Adrenal gland (tissue), 12 donors: Measurements from ENCODE around the gene DOCK6. TPM values are rescaled to one million over a fixed set of nuclear protein-coding genes. Genes with fewer than 3 reads are reported as not detected.
"Not testable (repeated sequence)": the region's sequence is repeated elsewhere in the genome, so short reads cannot be mapped to it uniquely, and the experiment has no call there.

Experiments used
- DNase-seq, 7 donors: peaks; one replicate each; pipeline ENCODE4 v3.0.0-alpha.2; 2019 to 2020
- H3K27ac ChIP-seq, 5 donors: fragments of 200-600 bp; sonication (generic) in 4 of 5; 1 replicate in 3 of 5; 2 replicates in 2 of 5; pipeline versions ENCODE4 v1.5.1 to v1.8.0; 2016 to 2020; ENCODE audit warnings: mild to moderate bottlenecking in 1 of 5
- H3K27me3 ChIP-seq: fragments of 200-600 bp; 2 replicates; pipeline ENCODE4 v1.8.0; 2021
- H3K36me3 ChIP-seq, 2 donors: fragments of 200-600 bp; replicated peaks in 1 of 2; 1 replicate in 1 of 2; 2 replicates in 1 of 2; pipeline versions ENCODE4 v1.5.1 to v1.8.0; 2018 to 2022
- H3K4me1 ChIP-seq, 2 donors: fragments of 200-600 bp; replicated peaks in 1 of 2; 1 replicate in 1 of 2; 2 replicates in 1 of 2; pipeline versions ENCODE4 v1.5.1 to v1.8.0; 2018 to 2021
- H3K4me3 ChIP-seq, 4 donors: fragments of 200-600 bp; sonication (generic) in 3 of 4; one replicate each; pipeline ENCODE4 v1.5.1; 2016 to 2018
- H3K9me3 ChIP-seq, 3 donors: fragments of 200-600 bp; sonication (generic) in 1 of 3; replicated peaks in 1 of 3; 1 replicate in 2 of 3; 2 replicates in 1 of 3; pipeline versions ENCODE4 v1.5.1 to v1.8.0; 2016 to 2021
- CTCF ChIP-seq, 6 experiments: fragments of 450-650 bp in 4 of 6; fragments of 200-600 bp in 2 of 6; sonication (generic) in 1 of 6; IDR thresholded peaks; 1 replicate in 5 of 6; 2 replicates in 1 of 6; pipeline versions ENCODE4 v1.5.1 to v1.8.0; 2016 to 2021; ENCODE audit warnings: antibody characterized with exemption in 6 of 6, mild to moderate bottlenecking in 2 of 6, moderate library complexity in 1 of 6
- POLR2A ChIP-seq, 2 donors: fragments of 450-650 bp; IDR thresholded peaks; one replicate each; pipeline ENCODE4 v1.6.1; 2017; ENCODE audit warnings: antibody characterized with exemption in 2 of 2, mild to moderate bottlenecking in 2 of 2, moderate library complexity in 1 of 2
- WGBS, 4 donors: extraction: QIAGEN DNeasy Blood & Tissue Kit in 2 of 4; methylation state at CpG; one replicate each; pipeline versions ENCODE4 v1.1.5 to v1.1.7; 2013 to 2017; 5-methylcytosine and 5-hydroxymethylcytosine counted together
- intact Hi-C, 2 donors: fragments of 100-400 bp; cut with DNase I; formaldehyde crosslinking; loops; one replicate each; pipeline versions ENCODE4 v1.14.1 to v1.15.0; 2022 to 2023
- polyA plus RNA-seq, 3 donors: library from polyadenylated mRNA; stranded (reverse); fragments of 200-250 nt in 2 of 3; fragments of 350-450 nt in 1 of 3; fragmentation: Illumina TruSeq in 1 of 3; extraction: RNeasy Lipid Tissue Mini Kit (QIAGEN cat#74804) in 1 of 3; gene quantifications; one replicate each; pipeline ENCODE4 v1.2.3, GENCODE V29; 2013 to 2014
- total RNA-seq, 9 donors: library from RNA; depleted of rRNA in 4 of 9; stranded (reverse); fragments of >200 nt in 4 of 9; fragments of 120-200 nt in 1 of 9; fragmentation: NEBNext Ultra II Directional in 1 of 9; extraction: Animal tissue kit (Norgen Biotek cat#: 25700) in 1 of 9; gene quantifications; one replicate each; pipeline versions ENCODE4 v1.1.0 to v1.2.4, GENCODE V29; 2013 to 2023
- donor health status: healthy with polysubstance abuse.
- donor health status: Bipolar disorder and iron deficiency.
- donor health status: DM: yes; HTN: yes; CAD: no.
- donor health status: DM: no; HTN: no; CAD: no.
- donor health status: DM: no; HTN: no; CAD: no.
- donor health status: DM: yes; HTN: yes; CAD: no.

The DOCK6 gene
- total and polyA plus RNA-seq, 12 donors = 4.5 to 152 (median 38.3) TPM

DNA sequence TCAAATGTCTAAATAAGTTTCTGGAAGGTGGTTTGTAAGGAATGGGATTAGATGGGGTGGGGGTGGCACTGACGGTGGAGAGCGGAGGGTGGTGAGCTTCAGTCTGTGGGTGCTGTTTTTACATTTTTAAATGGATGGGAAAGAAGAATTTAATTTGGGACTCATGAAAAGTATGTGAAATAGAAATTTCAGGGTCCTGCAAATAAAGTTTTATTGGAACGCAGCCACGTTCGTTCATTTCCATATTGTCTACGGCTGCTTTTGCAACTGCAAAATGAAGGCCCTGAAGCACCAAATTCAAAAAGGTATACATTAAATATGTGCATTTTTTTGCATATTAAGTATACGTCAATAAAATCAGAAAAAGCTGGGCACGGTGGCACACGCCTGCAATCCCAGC lies 74.9 kb downstream of the DOCK6 start:
- Histone ChIP-seq H3K9me3 (no peaks in the 10 kb centered on the region), H3K27ac (no peak overlapping the region), H3K36me3 (peaks cover 0 to 30% of the 10 kb centered on the region in 2 donors), H3K4me3 (no peak overlapping the region), H3K27me3 (no peaks in the 10 kb centered on the region), H3K4me1 (peaks cover 8 to 35% of the 10 kb centered on the region in 2 donors)
- TF ChIP-seq POLR2A (IDR thresholded peaks at IDR 0.05) (no peak), CTCF (IDR thresholded peaks at IDR 0.05) (no peak)
- no peak for DNase-seq
- intact Hi-C loops = no loop called here
- 89 to 95% (median 92%) methylated on average over 9 of the region's 9 CpGs for WGBS, 4 donors

GRCh38 chr19:11182994-11183393 lies 79.3 kb downstream of the DOCK6 start:
- WGBS, 4 donors = 84 to 94% (median 89%) methylated on average over 1 of the region's 1 CpG
- no peak for DNase-seq
- no peak overlapping the region for H3K27ac ChIP-seq
- TF ChIP-seq POLR2A (IDR thresholded peaks at IDR 0.05) (no peak), CTCF (IDR thresholded peaks at IDR 0.05) (no peak)
- H3K36me3 ChIP-seq = peaks cover 0 to 22% of the 10 kb centered on the region in 2 donors
- intact Hi-C loops = no loop called here
- no peaks in the 10 kb centered on the region for H3K27me3 ChIP-seq
- H3K9me3 ChIP-seq = no peaks in the 10 kb centered on the region
- no peak overlapping the region for H3K4me3 ChIP-seq
- peaks cover 0 to 20% of the 10 kb centered on the region in 2 donors for H3K4me1 ChIP-seq

GRCh38 chr19:11181488-11181887 lies 80.8 kb downstream of the DOCK6 start:
- intact Hi-C loops = no loop called here
- H3K27ac ChIP-seq = peak overlapping the region in 1 of 5 donors; percentile 36
- no peaks in the 10 kb centered on the region for H3K27me3 ChIP-seq
- H3K4me1 ChIP-seq = peaks cover 0 to 20% of the 10 kb centered on the region in 2 donors
- peaks cover 0 to 32% of the 10 kb centered on the region in 2 donors for H3K36me3 ChIP-seq
- no peak for DNase-seq
- 86 to 95% (median 90%) methylated on average over 4 of the region's 4 CpGs for WGBS, 4 donors
- H3K9me3 ChIP-seq = no peaks in the 10 kb centered on the region
- no peak overlapping the region for H3K4me3 ChIP-seq
- TF ChIP-seq CTCF (IDR thresholded peaks at IDR 0.05) = no peak
- no peak for TF ChIP-seq POLR2A (IDR thresholded peaks at IDR 0.05)

- Histone ChIP-seq H3K4me1 (peaks cover 0 to 20% of the 10 kb centered on the region in 2 donors), H3K36me3 (peaks cover 0 to 37% of the 10 kb centered on the region in 2 donors), H3K27ac (peak overlapping the region in 1 of 5 donors; percentile 50)
- DNase-seq, intact Hi-C loops, H3K27me3 ChIP-seq, H3K9me3 ChIP-seq, H3K4me3 ChIP-seq: not testable (repeated sequence)
- WGBS, 4 donors = 76 to 84% (median 80%) methylated on average over 8 of the region's 8 CpGs
Measured at GRCh38 chr19:11180975-11181374, 81.3 kb downstream of the DOCK6 start.

DNA sequence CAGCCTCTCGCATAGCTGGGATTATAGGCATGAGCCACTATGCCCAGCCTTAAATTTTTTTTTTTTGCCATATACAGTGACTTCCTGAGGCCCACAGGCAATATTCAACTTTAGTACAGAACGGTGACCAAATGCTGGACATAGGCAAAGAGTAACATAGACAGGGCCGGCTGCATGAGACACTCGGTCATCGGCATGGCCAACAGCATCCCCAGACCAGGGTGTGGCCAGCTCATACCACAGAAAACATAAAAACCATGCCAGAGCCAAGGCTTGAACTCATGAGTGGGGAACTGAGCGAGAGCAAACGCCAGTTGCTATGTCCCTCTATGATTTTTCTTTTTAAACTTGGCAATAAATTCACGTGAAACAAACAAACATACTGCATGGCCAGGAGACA lies 82.0 kb downstream of the DOCK6 start:
- 68 to 86% (median 80%) methylated on average over 8 of the region's 8 CpGs for WGBS, 4 donors

More for the DNA sequence above, 82.0 kb downstream of the DOCK6 start:
- peaks cover 0 to 44% of the 10 kb centered on the region in 2 donors for H3K36me3 ChIP-seq
- H3K4me3 ChIP-seq = no peak overlapping the region
- no peak for TF ChIP-seq CTCF (IDR thresholded peaks at IDR 0.05)
- TF ChIP-seq POLR2A (IDR thresholded peaks at IDR 0.05) = no peak
- no peak for DNase-seq
- H3K27me3 ChIP-seq = no peaks in the 10 kb centered on the region
- peak overlapping the region in 1 of 5 donors; percentile 50 for H3K27ac ChIP-seq
- peaks cover 0 to 20% of the 10 kb centered on the region in 2 donors for H3K4me1 ChIP-seq
- no peaks in the 10 kb centered on the region for H3K9me3 ChIP-seq
- intact Hi-C loops = no loop called here
